AG04450 (cell line): ENCODE results near the gene ARNT2. TPM values are rescaled to one million over a fixed set of nuclear protein-coding genes. Genes with fewer than 3 reads are reported as not detected.

Experiments
- CTCF ChIA-PET: fragments of 300-600, 350-600 bp; formaldehyde crosslinking; extraction: SDS; loops from one replicate; lab custom pipeline; 2022; ENCODE audit warnings: antibody characterized with exemption, inconsistent platforms; lab: Charles Lee
- POLR2A ChIA-PET: fragments of 350-600 bp; formaldehyde crosslinking; extraction: SDS; loops from one replicate; lab custom pipeline; 2021; ENCODE audit warnings: antibody characterized with exemption, inconsistent platforms; lab: Yijun Ruan, JAX
- DNase-seq: peaks from one replicate; pipeline ENCODE4 v3.0.0-alpha.2; 2011; ENCODE audit warnings: low read depth, low spot score
- H3K27ac ChIP-seq: one replicate; pipeline ENCODE4 v1.5.1; 2012; ENCODE audit warnings: low read depth, low read length, control low read depth
- H3K27me3 ChIP-seq: one replicate; pipeline ENCODE4 v1.6.0; 2012; ENCODE audit warnings: low read length; ENCODE audit not compliant: control insufficient read depth, insufficient read depth
- H3K4me3 ChIP-seq: 2 replicates; pipeline ENCODE4 v1.5.1; 2011; ENCODE audit warnings: mild to moderate bottlenecking, low read depth, low read length, control low read depth
- H3K9me3 ChIP-seq: 2 replicates; pipeline ENCODE4 v1.5.1; 2012; ENCODE audit warnings: low read length; ENCODE audit not compliant: control insufficient read depth, insufficient read depth
- polyA plus RNA-seq: library from polyadenylated mRNA; depleted of rRNA; stranded (reverse); fragments of >200 nt; gene quantifications from 2 replicates; pipeline ENCODE4 v1.2.3, GENCODE V29; 2011
- TF ChIP-seq, protein P1 (sequence below): IDR thresholded peaks from 2 replicates; pipeline ENCODE4 v1.5.1; 2011; ENCODE audit warnings: low read depth, low read length, control low read depth, inconsistent platforms

Gene ARNT2
- polyA plus RNA-seq, 1 experiment: 36.8 TPM

DNA sequence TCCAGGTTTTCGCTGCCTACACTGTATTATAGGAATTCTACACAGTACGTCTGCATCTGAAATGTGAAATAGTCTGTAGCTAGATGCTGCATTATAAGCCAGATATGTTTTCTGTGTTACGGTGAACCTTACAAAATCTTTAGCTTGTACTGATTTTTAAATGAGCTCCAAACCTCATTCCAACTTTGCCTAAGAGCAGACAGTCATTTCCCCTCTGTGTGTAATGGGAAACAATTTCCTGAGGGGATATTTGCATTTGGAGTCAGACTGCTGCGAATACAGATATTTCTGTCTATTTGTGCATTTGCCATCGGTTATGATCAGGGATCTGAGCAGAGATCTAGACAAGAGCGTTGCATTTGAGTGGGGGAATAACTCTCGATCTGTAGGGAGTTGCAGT lies 37.5 kb downstream of the ARNT2 start:
- no peak for DNase-seq
- Histone ChIP-seq H3K27me3 (no peaks in the 10 kb centered on the region), H3K27ac (no peak overlapping the region), H3K9me3 (no peaks in the 10 kb centered on the region), H3K4me3 (no peak overlapping the region)
- ChIA-PET POLR2A (no interaction called here), CTCF (no interaction called here)
- TF ChIP-seq, protein P1, sequence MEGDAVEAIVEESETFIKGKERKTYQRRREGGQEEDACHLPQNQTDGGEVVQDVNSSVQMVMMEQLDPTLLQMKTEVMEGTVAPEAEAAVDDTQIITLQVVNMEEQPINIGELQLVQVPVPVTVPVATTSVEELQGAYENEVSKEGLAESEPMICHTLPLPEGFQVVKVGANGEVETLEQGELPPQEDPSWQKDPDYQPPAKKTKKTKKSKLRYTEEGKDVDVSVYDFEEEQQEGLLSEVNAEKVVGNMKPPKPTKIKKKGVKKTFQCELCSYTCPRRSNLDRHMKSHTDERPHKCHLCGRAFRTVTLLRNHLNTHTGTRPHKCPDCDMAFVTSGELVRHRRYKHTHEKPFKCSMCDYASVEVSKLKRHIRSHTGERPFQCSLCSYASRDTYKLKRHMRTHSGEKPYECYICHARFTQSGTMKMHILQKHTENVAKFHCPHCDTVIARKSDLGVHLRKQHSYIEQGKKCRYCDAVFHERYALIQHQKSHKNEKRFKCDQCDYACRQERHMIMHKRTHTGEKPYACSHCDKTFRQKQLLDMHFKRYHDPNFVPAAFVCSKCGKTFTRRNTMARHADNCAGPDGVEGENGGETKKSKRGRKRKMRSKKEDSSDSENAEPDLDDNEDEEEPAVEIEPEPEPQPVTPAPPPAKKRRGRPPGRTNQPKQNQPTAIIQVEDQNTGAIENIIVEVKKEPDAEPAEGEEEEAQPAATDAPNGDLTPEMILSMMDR: no peak

DNA sequence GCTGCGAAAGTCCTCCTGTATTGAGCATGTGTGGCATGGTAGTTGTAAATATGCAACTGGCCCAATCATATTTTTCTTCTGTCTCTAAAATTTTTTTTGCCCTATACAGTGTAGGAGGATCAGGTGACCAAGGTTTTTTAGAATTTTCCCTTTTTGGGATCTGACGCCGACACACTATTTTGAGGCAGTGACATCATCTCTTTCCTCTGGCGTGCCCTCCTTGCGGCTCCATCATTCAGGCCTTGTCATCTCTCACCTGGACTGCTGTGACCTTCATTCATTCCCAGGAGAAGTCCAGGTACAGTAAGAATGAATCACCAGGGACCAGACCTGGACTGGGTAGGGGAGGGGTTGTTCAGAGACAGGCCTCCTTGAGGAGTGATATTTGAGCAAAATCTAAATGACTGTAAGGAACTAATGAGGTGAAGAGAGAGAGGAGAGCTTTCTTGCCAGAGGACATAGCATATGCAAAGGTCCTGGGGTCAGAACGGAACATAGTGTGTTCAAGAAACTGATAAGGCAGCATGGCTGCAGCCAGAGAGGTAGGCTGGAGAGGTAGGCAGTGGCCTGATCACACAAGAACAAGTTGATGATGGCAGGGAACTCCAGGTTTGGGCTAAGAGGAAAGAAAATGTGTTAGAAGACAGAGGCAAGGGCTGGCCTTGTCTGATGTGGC lies 38.7 kb downstream of the ARNT2 start:
- ChIA-PET POLR2A (no interaction called here), CTCF (no interaction called here)
- no peak for DNase-seq
- Histone ChIP-seq H3K9me3 (no peaks in the 10 kb centered on the region), H3K27ac (no peak overlapping the region), H3K4me3 (no peak overlapping the region), H3K27me3 (no peaks in the 10 kb centered on the region)
- TF ChIP-seq, protein P1: no peak

DNA sequence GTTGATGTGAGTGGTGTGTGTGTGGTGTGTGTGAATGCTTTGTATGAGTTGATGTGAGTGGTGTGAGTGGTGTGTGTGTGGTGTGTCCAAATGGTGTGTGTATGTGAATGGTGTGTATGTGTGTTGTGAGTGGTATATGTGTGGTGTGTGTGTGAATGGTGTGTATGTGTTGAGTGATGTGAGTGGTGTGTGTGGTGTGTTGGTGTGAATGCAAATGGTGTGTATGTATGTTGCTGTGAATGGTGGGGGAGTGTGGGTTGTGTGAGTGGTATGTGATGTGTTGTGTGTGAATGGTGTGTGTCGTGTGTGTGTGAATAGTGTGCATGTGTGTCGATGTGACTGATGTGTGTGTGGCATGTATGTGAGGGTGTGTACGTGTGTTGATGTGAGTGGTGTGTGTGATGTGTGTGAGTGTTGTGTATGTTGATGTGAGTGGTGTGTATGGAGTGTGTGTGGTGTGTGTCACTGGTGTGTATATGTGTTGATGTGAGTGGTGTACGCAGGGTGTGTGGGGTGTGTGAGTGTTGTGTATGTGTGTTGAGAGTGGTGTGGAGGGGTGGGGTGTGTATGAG lies 40.6 kb downstream of the ARNT2 start:
- DNase-seq: no peak
- CTCF ChIA-PET: no interaction called here
- TF ChIP-seq, protein P1: no peak
- Histone ChIP-seq H3K27me3 (no peaks in the 10 kb centered on the region), H3K9me3 (no peaks in the 10 kb centered on the region), H3K27ac (no peak overlapping the region), H3K4me3 (no peak overlapping the region)
- POLR2A ChIA-PET: no interaction called here

DNA sequence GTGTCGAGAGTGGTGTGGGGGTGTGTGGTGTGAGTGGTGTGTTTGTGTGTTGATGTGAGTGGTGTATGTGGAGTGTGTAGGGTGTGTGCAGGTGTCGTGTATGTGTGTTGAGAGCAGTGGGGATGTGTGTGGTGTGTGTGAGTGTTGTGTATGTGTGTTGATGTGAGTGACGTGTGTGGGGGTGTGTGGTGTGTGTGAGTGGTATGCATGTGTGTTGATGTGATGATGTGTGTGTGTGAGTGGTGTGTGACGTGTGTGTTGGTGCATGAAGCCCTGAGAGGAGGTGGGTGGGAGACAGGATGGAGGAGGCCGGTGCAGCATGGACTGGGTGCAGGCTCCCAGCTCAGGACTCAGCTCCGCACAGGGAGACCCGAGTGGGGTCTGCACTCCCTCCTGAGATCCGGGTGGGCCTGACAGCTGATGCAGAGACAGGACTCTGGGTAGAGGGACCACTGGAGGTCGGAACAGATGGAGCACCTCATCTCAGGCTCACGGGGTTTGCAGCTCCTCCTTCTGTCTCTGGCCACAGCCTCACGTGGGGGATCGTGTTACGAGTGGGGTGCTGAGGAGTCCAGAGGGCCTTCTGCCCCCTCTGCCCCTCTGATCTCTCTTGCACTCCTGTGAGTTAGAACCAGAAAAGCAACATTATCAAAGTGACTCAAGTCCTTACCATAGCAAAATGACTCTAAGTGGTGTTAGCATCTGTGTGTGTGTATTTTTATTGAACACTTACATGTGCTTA lies 41.3 kb downstream of the ARNT2 start:
- H3K27ac ChIP-seq: no peak overlapping the region
- CTCF ChIA-PET: no interaction called here
- POLR2A ChIA-PET: no interaction called here

More for the DNA sequence above, 41.3 kb downstream of the ARNT2 start:
- no peak overlapping the region for H3K4me3 ChIP-seq
- no peaks in the 10 kb centered on the region for H3K9me3 ChIP-seq
- H3K27me3 ChIP-seq: no peaks in the 10 kb centered on the region
- DNase-seq: no peak
- TF ChIP-seq, protein P1: no peak
